ENCODE measurements around the gene MFF. TPM values are rescaled to one million over a fixed set of nuclear protein-coding genes. Genes with fewer than 3 reads are reported as not detected.

Gene MFF
- total RNA-seq, 1 experiment from 2014 or later, result 68.2 TPM

- ChIA-PET POLR2A (no interaction called here), CTCF (no interaction called here), RAD21 (ENCODE audit: low non-redundant PET in 1 of 2, low total read pairs in 2 of 2, uncharacterized antibody in 2 of 2, unreplicated experiment in 2 of 2) (no interaction called here)
- no peak overlapping the region for H3K4me3 ChIP-seq (replicated peaks in 1 of 2; ENCODE audit: low read depth in 1 of 2, low read length in 2 of 2)
- TF ChIP-seq SP1 (IDR thresholded peaks at IDR 0.05; ENCODE audit: low read depth) (no peak), FOSL1 (IDR thresholded peaks at IDR 0.05; ENCODE audit: low read depth) (no peak), CBX3 (IDR thresholded peaks at IDR 0.05; ENCODE audit: low read depth) (no peak), YY1 (IDR thresholded peaks at IDR 0.05; ENCODE audit: extremely low read depth, insufficient replicate concordance, low read depth, low read length) (no peak)
- no peak overlapping the region for H3K27ac ChIP-seq (ENCODE audit: low read depth, low read length)
- no peaks in the 10 kb centered on the region for H4K20me1 ChIP-seq (ENCODE audit: insufficient read depth)
- no peaks in the 10 kb centered on the region for H3K36me3 ChIP-seq (ENCODE audit: control insufficient read depth in 1 of 2, insufficient read depth in 2 of 2, low read length in 2 of 2)
- no peaks in the 10 kb centered on the region for H3K9me2 ChIP-seq (ENCODE audit: insufficient read depth)
- H3K9ac ChIP-seq (ENCODE audit: low read length), result no peak overlapping the region
- no peak for ATAC-seq
- H3K9me3 ChIP-seq (ENCODE audit: control insufficient read depth in 1 of 2, insufficient read depth in 1 of 2, low read depth in 1 of 2, low read length in 2 of 2), result no peaks in the 10 kb centered on the region
- H3K79me2 ChIP-seq (ENCODE audit: insufficient read depth, low read length), result no peaks in the 10 kb centered on the region
- H2AFZ ChIP-seq (ENCODE audit: low read depth, low read length, poor library complexity, severe bottlenecking), result no peak overlapping the region
- intact Hi-C loops (cut with micrococcal nuclease), result no loop called here
- no peak overlapping the region for H3K4me2 ChIP-seq (ENCODE audit: low read length)
- H3K27me3 ChIP-seq (ENCODE audit: insufficient read depth, low read length), result no peaks in the 10 kb centered on the region
- no peaks in the 10 kb centered on the region for H3K4me1 ChIP-seq (ENCODE audit: control insufficient read depth in 1 of 2, insufficient read depth in 2 of 2, low read length in 2 of 2)
- no peak for DNase-seq (ENCODE audit: low read depth, low spot score)
- no TSS peak for BruUV-seq (replicated peaks)
Measured at GRCh38 chr2:227388537-227389011, 63.5 kb downstream of the MFF start.

GRCh38 chr2:227389231-227389630 lies 64.2 kb downstream of the MFF start:
- no peak for ATAC-seq
- no peaks in the 10 kb centered on the region for H3K79me2 ChIP-seq (ENCODE audit: insufficient read depth, low read length)
- no peaks in the 10 kb centered on the region for H3K36me3 ChIP-seq (ENCODE audit: control insufficient read depth in 1 of 2, insufficient read depth in 2 of 2, low read length in 2 of 2)
- H3K9me2 ChIP-seq (ENCODE audit: insufficient read depth), result no peaks in the 10 kb centered on the region
- ChIA-PET RAD21 (ENCODE audit: low non-redundant PET in 1 of 2, low total read pairs in 2 of 2, uncharacterized antibody in 2 of 2, unreplicated experiment in 2 of 2) (no interaction called here), CTCF (no interaction called here), POLR2A (no interaction called here)
- H3K9ac ChIP-seq (ENCODE audit: low read length), result no peak overlapping the region
- no peak overlapping the region for H3K4me2 ChIP-seq (ENCODE audit: low read length)
- DNase-seq (ENCODE audit: low read depth, low spot score), result no peak
- no TSS peak for BruUV-seq (replicated peaks)
- H3K4me3 ChIP-seq (replicated peaks in 1 of 2; ENCODE audit: low read depth in 1 of 2, low read length in 2 of 2), result no peak overlapping the region
- no peaks in the 10 kb centered on the region for H3K4me1 ChIP-seq (ENCODE audit: control insufficient read depth in 1 of 2, insufficient read depth in 2 of 2, low read length in 2 of 2)
- intact Hi-C loops (cut with micrococcal nuclease), result no loop called here
- no peaks in the 10 kb centered on the region for H4K20me1 ChIP-seq (ENCODE audit: insufficient read depth)
- H3K9me3 ChIP-seq (ENCODE audit: control insufficient read depth in 1 of 2, insufficient read depth in 1 of 2, low read depth in 1 of 2, low read length in 2 of 2), result no peaks in the 10 kb centered on the region
- H3K27me3 ChIP-seq (ENCODE audit: insufficient read depth, low read length), result no peaks in the 10 kb centered on the region
- TF ChIP-seq EZH2phosphoT487 (IDR thresholded peaks at IDR 0.05; ENCODE audit: borderline replicate concordance) (no peak), ZNF274 (IDR thresholded peaks at IDR 0.05; ENCODE audit: low read depth, low read length) (no peak), SIN3A (IDR thresholded peaks at IDR 0.05; ENCODE audit: low read depth) (no peak), ELF1 (IDR thresholded peaks at IDR 0.05; ENCODE audit: borderline replicate concordance, low read depth) (no peak), EGR1 (IDR thresholded peaks at IDR 0.05; ENCODE audit: low read depth) (no peak), ATF3 (IDR thresholded peaks at IDR 0.05) (no peak), EZH2 (IDR thresholded peaks at IDR 0.05) (no peak), TCF7L2 (IDR thresholded peaks at IDR 0.05; ENCODE audit: borderline replicate concordance, extremely low read depth, insufficient read depth, insufficient read length) (no peak), FOSL1 (IDR thresholded peaks at IDR 0.05; ENCODE audit: low read depth) (no peak), MAX (IDR thresholded peaks at IDR 0.05) (no peak), POLR2A (IDR thresholded peaks at IDR 0.05; ENCODE audit: borderline replicate concordance, extremely low read depth, insufficient read depth, insufficient read length) (no peak), ZFX (IDR thresholded peaks at IDR 0.05) (no peak), SRF (IDR thresholded peaks at IDR 0.05; ENCODE audit: low read depth) (no peak), REST (IDR thresholded peaks at IDR 0.05; ENCODE audit: low read depth) (no peak)
- H2AFZ ChIP-seq (ENCODE audit: low read depth, low read length, poor library complexity, severe bottlenecking), result no peak overlapping the region
- H3K27ac ChIP-seq (ENCODE audit: low read depth, low read length), result no peak overlapping the region

Data from HCT116 (cell line).